Astrocyte (in vitro differentiated cells and primary cell): Measurements from ENCODE around the gene CDH5.

Experiments used
- CTCF ChIP-seq: IDR thresholded peaks from 2 replicates; pipeline ENCODE4 v1.5.1; 2011; ENCODE audit warnings: low read depth, mild to moderate bottlenecking, inconsistent platforms, low read length, moderate library complexity; ENCODE audit not compliant: insufficient read depth
- EZH2 ChIP-seq: IDR thresholded peaks from 2 replicates; pipeline ENCODE4 v1.6.1; 2012; ENCODE audit warnings: mild to moderate bottlenecking, low read length, inconsistent platforms; ENCODE audit not compliant: insufficient read depth

DNA sequence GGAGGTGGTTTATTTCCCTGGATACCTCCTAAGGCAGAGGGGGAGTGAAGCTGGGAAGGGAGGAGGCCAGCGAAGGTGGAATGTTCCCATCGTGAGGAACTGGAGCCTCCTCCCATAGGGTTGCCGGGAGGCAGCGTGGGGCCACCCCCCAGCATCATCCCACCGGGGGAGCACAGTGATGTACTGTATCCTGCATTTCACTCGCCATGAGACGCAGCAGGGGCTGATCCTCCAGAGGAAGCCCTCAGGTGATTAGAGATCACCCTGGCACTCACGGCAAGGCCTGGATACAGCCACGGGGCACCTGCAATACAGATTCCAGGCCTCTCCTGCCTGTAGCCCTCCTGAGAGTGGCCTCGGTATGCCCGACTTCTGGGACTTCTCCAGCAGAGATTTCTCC lies 35.1 kb downstream of the CDH5 start:
- TF ChIP-seq CTCF: no peak
- TF ChIP-seq EZH2: no peak
